IMR-90 (cell line): ENCODE results near the gene MMP23B. TPM values are rescaled to one million over a fixed set of nuclear protein-coding genes. Genes with fewer than 3 reads are reported as not detected.

ENCODE experiments used
- ATAC-seq: fragments of 200-7000 bp; cut with Tn5 transposase; 2 replicates; pipeline ENCODE4 v1.9.1; 2020; ENCODE audit warnings: low read depth, mild to moderate bottlenecking, moderate library complexity
- BruUV-seq: library from RNA; stranded (reverse); fragments of 400-500 nt; replicated peaks from 2 replicates; lab custom pipeline; 2021; lab: Mats Ljungman, UMichigan
- CTCF ChIA-PET: fragments of 300-600 bp; formaldehyde crosslinking; extraction: SDS; loops from one replicate; lab custom pipeline; 2021; ENCODE audit warnings: antibody characterized with exemption; lab: Yijun Ruan, JAX
- POLR2A ChIA-PET: fragments of 300-600 bp; sonication (Branson Sonifier 250); formaldehyde crosslinking; loops from one replicate; lab custom pipeline; 2022; ENCODE audit warnings: antibody characterized with exemption; ENCODE audit not compliant: unreplicated experiment; lab: Charles Lee
- DNase-seq: peaks from one replicate; pipeline ENCODE4 v3.0.0; 2013
- H2AFZ ChIP-seq: replicated peaks from 2 replicates; pipeline ENCODE3; 2013; ENCODE audit warnings: low read length, mild to moderate bottlenecking; ENCODE audit not compliant: poor library complexity
- H2AK5ac ChIP-seq: 2 replicates; pipeline ENCODE4 v1.6.1; 2013; ENCODE audit warnings: low read depth, low read length, inconsistent platforms
- H2AK9ac ChIP-seq: replicated peaks from 2 replicates; pipeline ENCODE3; 2013; ENCODE audit warnings: mild to moderate bottlenecking, low read depth, low read length, moderate library complexity; ENCODE audit not compliant: poor library complexity
- H2BK120ac ChIP-seq: 2 replicates; pipeline ENCODE4 v1.6.1; 2013; ENCODE audit warnings: low read depth, low read length, inconsistent platforms
- H2BK15ac ChIP-seq: 3 replicates; pipeline ENCODE4 v1.6.1; 2013; ENCODE audit warnings: low read depth, low read length, inconsistent platforms
- H2BK20ac ChIP-seq: 2 replicates; pipeline ENCODE4 v1.6.1; 2013; ENCODE audit warnings: low read depth, mild to moderate bottlenecking, inconsistent platforms, low read length, moderate library complexity
- H2BK5ac ChIP-seq: 2 replicates; pipeline ENCODE4 v1.6.1; 2013; ENCODE audit warnings: mild to moderate bottlenecking, low read depth, low read length, inconsistent platforms; ENCODE audit not compliant: poor library complexity, severe bottlenecking
- H3K14ac ChIP-seq: replicated peaks from 2 replicates; pipeline ENCODE4 v1.6.1; 2013; ENCODE audit warnings: low read depth, low read length, inconsistent platforms
- H3K18ac ChIP-seq: 2 replicates; pipeline ENCODE4 v1.6.1; 2013; ENCODE audit warnings: low read depth, low read length, control low read depth
- H3K23ac ChIP-seq: 2 replicates; pipeline ENCODE4 v1.6.1; 2013; ENCODE audit warnings: low read depth, low read length, inconsistent platforms
- H3K27ac ChIP-seq: 2 replicates; pipeline ENCODE4 v1.5.1; 2013; ENCODE audit warnings: mild to moderate bottlenecking, control low read depth, low read length; ENCODE audit not compliant: insufficient read depth
- H3K27me3 ChIP-seq: 2 replicates; pipeline ENCODE4 v1.6.1; 2013; ENCODE audit warnings: low read length; ENCODE audit not compliant: control insufficient read depth, insufficient read depth
- H3K36me3 ChIP-seq: 2 replicates; pipeline ENCODE4 v1.6.1; 2013; ENCODE audit warnings: low read length, mixed read lengths; ENCODE audit not compliant: control insufficient read depth, insufficient read depth
- H3K4ac ChIP-seq: 2 replicates; pipeline ENCODE4 v1.6.1; 2013; ENCODE audit warnings: low read depth, low read length, inconsistent platforms
- H3K4me1 ChIP-seq: 2 replicates; pipeline ENCODE4 v1.6.1; 2013; ENCODE audit warnings: low read length, mixed read lengths; ENCODE audit not compliant: control insufficient read depth, insufficient read depth
- H3K4me2 ChIP-seq: 2 replicates; pipeline ENCODE4 v1.6.1; 2013; ENCODE audit warnings: low read depth, mild to moderate bottlenecking, control low read depth, low read length, moderate library complexity
- H3K4me3 ChIP-seq: 2 replicates; pipeline ENCODE4 v1.5.1; 2013; ENCODE audit warnings: low read depth, mild to moderate bottlenecking, control low read depth, low read length, moderate library complexity; ENCODE audit not compliant: insufficient read depth
- H3K56ac ChIP-seq: 2 replicates; pipeline ENCODE4 v1.6.1; 2013; ENCODE audit warnings: low read length, inconsistent platforms; ENCODE audit not compliant: insufficient read depth; ENCODE audit errors: extremely low read depth
- H3K79me1 ChIP-seq, 2 experiments: 2 replicates each; pipeline ENCODE4 v1.6.1; 2013; ENCODE audit warnings: low read length in 2 of 2, inconsistent platforms in 1 of 2, low read depth in 1 of 2
- H3K9ac ChIP-seq: 2 replicates; pipeline ENCODE4 v1.6.1; 2013; ENCODE audit warnings: low read depth, low read length, control low read depth
- H3K9me1 ChIP-seq: 2 replicates; pipeline ENCODE4 v1.6.1; 2013; ENCODE audit warnings: low read length, inconsistent platforms; ENCODE audit not compliant: insufficient read depth
- H3K9me3 ChIP-seq: 2 replicates; pipeline ENCODE4 v1.6.1; 2013; ENCODE audit warnings: low read length; ENCODE audit not compliant: control insufficient read depth, insufficient read depth
- H4K20me1 ChIP-seq: 2 replicates; pipeline ENCODE4 v1.6.1; 2013; ENCODE audit warnings: low read length, inconsistent platforms; ENCODE audit not compliant: insufficient read depth
- H4K5ac ChIP-seq: 2 replicates; pipeline ENCODE4 v1.6.1; 2013; ENCODE audit warnings: mild to moderate bottlenecking, low read depth, low read length, control low read depth
- H4K8ac ChIP-seq, 2 experiments: 2 replicates each; pipeline ENCODE4 v1.6.1; 2013; ENCODE audit warnings: low read depth in 2 of 2, low read length in 2 of 2, control low read depth in 1 of 2, inconsistent platforms in 1 of 2
- H4K91ac ChIP-seq: 2 replicates; pipeline ENCODE4 v1.6.1; 2013; ENCODE audit warnings: low read depth, low read length, inconsistent platforms; ENCODE audit not compliant: insufficient read depth
- CEBPB ChIP-seq: IDR thresholded peaks from 2 replicates; pipeline ENCODE4 v1.6.1; 2012; ENCODE audit warnings: low read depth, low read length, improper control_type of control experiment
- CHD1 ChIP-seq: IDR thresholded peaks from 2 replicates; pipeline ENCODE4 v1.6.1; 2012; ENCODE audit warnings: low read depth, low read length, improper control_type of control experiment
- ELK1 ChIP-seq: fragments of 150-350 bp; IDR thresholded peaks from 2 replicates; pipeline ENCODE4 v1.6.1; 2016; ENCODE audit warnings: low read depth, mild to moderate bottlenecking, low read length, moderate library complexity, borderline replicate concordance
- FOS ChIP-seq: fragments of 150-350 bp; IDR thresholded peaks from 2 replicates; pipeline ENCODE4 v1.6.1; 2016; ENCODE audit warnings: low read depth, low read length
- MAFK ChIP-seq: IDR thresholded peaks from 2 replicates; pipeline ENCODE4 v1.6.1; 2012; ENCODE audit warnings: low read depth, low read length, improper control_type of control experiment
- MAZ ChIP-seq: IDR thresholded peaks from 2 replicates; pipeline ENCODE4 v1.6.1; 2012; ENCODE audit warnings: low read depth, mild to moderate bottlenecking, low read length, improper control_type of control experiment, moderate library complexity, borderline replicate concordance
- NFE2L2 ChIP-seq: fragments of 150-350 bp; IDR thresholded peaks from 2 replicates; pipeline ENCODE4 v1.6.1; 2016; ENCODE audit warnings: low read depth, mild to moderate bottlenecking, low read length
- RAD21 ChIP-seq: IDR thresholded peaks from 2 replicates; pipeline ENCODE4 v1.6.1; 2012; ENCODE audit warnings: low read length, improper control_type of control experiment
- RCOR1 ChIP-seq: IDR thresholded peaks from 2 replicates; pipeline ENCODE4 v1.6.1; 2012; ENCODE audit warnings: mild to moderate bottlenecking, low read length, improper control_type of control experiment; ENCODE audit not compliant: insufficient replicate concordance
- SMC3 ChIP-seq: fragments of 150-350 bp; IDR thresholded peaks from 2 replicates; pipeline ENCODE4 v1.6.1; 2016; ENCODE audit warnings: low read depth, mild to moderate bottlenecking, antibody characterized with exemption, low read length, moderate library complexity
- USF2 ChIP-seq: fragments of 150-350 bp; IDR thresholded peaks from 2 replicates; pipeline ENCODE4 v1.6.1; 2017; ENCODE audit warnings: mild to moderate bottlenecking, antibody characterized with exemption, low read length, low read depth
- WGBS, 2 experiments: methylation state at CpG; one replicate each; pipeline versions ENCODE4 v1.1.5 to v1.1.7; 2013; ENCODE audit warnings: missing lambda C conversion rate in 2 of 2; ENCODE audit not compliant: insufficient read length in 1 of 2; ENCODE audit errors: extremely low coverage in 2 of 2; 5-methylcytosine and 5-hydroxymethylcytosine counted together
- dilution Hi-C: fragments of 300-500 bp; cut with HindIII; formaldehyde crosslinking; loops from one replicate; pipeline ENCODE4 v1.14.3; 2018; ENCODE audit warnings: low sequenced_read_pairs; ENCODE audit not compliant: unreplicated experiment
- in situ Hi-C: fragments of 300-500 bp; cut with MboI; formaldehyde crosslinking; loops from 3 replicates; pipeline ENCODE4 v1.14.3; 2019; ENCODE audit warnings: low sequenced_read_pairs, inconsistent platforms, mixed read lengths
- intact Hi-C: fragments of 100-400 bp; cut with micrococcal nuclease; formaldehyde crosslinking; loops from 2 replicates; pipeline ENCODE4 v1.10.0; 2022
- polyA plus RNA-seq, 3 experiments: library from polyadenylated mRNA; depleted of rRNA; stranded (reverse); fragments of >200 nt; gene quantifications; 2 replicates each; pipeline ENCODE4 v1.2.3, GENCODE V29; 2012; ENCODE audit warnings: low replicate concordance in 1 of 3
- total RNA-seq: library from RNA; depleted of rRNA; stranded (reverse); fragments of >200 nt; gene quantifications from 2 replicates; pipeline ENCODE4 v1.2.3, GENCODE V29; 2012

Gene MMP23B
- total and polyA plus RNA-seq, 2 of the 4 experiments (the other 2 are of a cell fraction), result 1.1 to 5.4 TPM

- no peak for TF ChIP-seq MAFK
- no peak for TF ChIP-seq SMC3
- no peak for TF ChIP-seq ELK1
- TF ChIP-seq MAZ, result no peak
- TF ChIP-seq RAD21, result no peak
- no peak for TF ChIP-seq CEBPB
- no peak for TF ChIP-seq CHD1
- TF ChIP-seq NFE2L2, result no peak
- no peak for TF ChIP-seq FOS
- no peak for TF ChIP-seq RCOR1
- TF ChIP-seq USF2, result no peak
- no TSS peak for BruUV-seq
- Histone ChIP-seq H2BK15ac (no peak overlapping the region), H2BK120ac (no peak overlapping the region), H2BK5ac (no peak overlapping the region), H3K36me3 (peaks cover 21% of the 10 kb centered on the region), H3K23ac (no peak overlapping the region), H4K5ac (no peak overlapping the region), H2AK5ac (no peak overlapping the region), H3K9me1 (no peaks in the 10 kb centered on the region), H3K4me1 (no peaks in the 10 kb centered on the region; the same call in 1 of the 2 replicates), H3K4ac (no peak overlapping the region), H3K4me3 (no peak overlapping the region), H3K56ac (no peak overlapping the region), H4K91ac (no peak overlapping the region), H3K18ac (no peak overlapping the region), H3K79me1 (no peaks in the 10 kb centered on the region), H3K27ac (no peak overlapping the region), H2BK20ac (no peak overlapping the region), H3K9me3 (no peaks in the 10 kb centered on the region), H2AK9ac (no peak overlapping the region), H4K8ac (no peak overlapping the region), H3K9ac (no peak overlapping the region), H3K4me2 (no peak overlapping the region), H3K27me3 (no peaks in the 10 kb centered on the region), H2AFZ (no peak overlapping the region), H4K20me1 (no peaks in the 10 kb centered on the region), H3K14ac (no peak overlapping the region)
- 47% methylated on average over 11 of the region's 81 CpGs; no CpG with 5 or more reads in 1 of the 2 experiments for WGBS, 2 experiments
- ChIA-PET POLR2A (no interaction called here), CTCF (no interaction called here)
- intact Hi-C loops (no loop called here), dilution Hi-C loops (no loop called here), in situ Hi-C loops (no loop called here)
- ATAC-seq, result no peak
- DNase-seq, result no peak
Observed at GRCh38 chr1:1630191-1630964, 1.6 kb upstream of the MMP23B start.
